Thyroid gland (tissue), 4 donors: ENCODE data around the gene TLX2. TPM values are rescaled to one million over a fixed set of nuclear protein-coding genes. Genes with fewer than 3 reads are reported as not detected.
"Not testable (repeated sequence)": the region's sequence is repeated elsewhere in the genome, so short reads cannot be mapped to it uniquely, and the experiment has no call there.

ENCODE experiments used
- DNase-seq, 2 donors: peaks; one replicate each; pipeline ENCODE4 v3.0.0-alpha.2; 2019
- H3K27ac ChIP-seq, 3 donors: fragments of 200-600 bp; sonication (generic); 1 replicate in 2 of 3; 2 replicates in 1 of 3; pipeline ENCODE4 v1.5.1; 2016 to 2019; ENCODE audit warnings: mild to moderate bottlenecking in 1 of 3, moderate library complexity in 1 of 3
- H3K27me3 ChIP-seq: fragments of 200-600 bp; sonication (generic); one replicate; pipeline ENCODE4 v1.5.1; 2019
- H3K36me3 ChIP-seq, 2 donors: fragments of 200-600 bp; sonication (generic); one replicate each; pipeline ENCODE4 v1.5.1; 2016 to 2019
- H3K4me1 ChIP-seq, 2 donors: fragments of 200-600 bp; sonication (generic); one replicate each; pipeline ENCODE4 v1.5.1; 2017 to 2019
- H3K4me3 ChIP-seq, 3 donors: fragments of 200-600 bp; sonication (generic); replicated peaks in 1 of 3; 1 replicate in 2 of 3; 2 replicates in 1 of 3; pipeline ENCODE4 v1.5.1; 2016; ENCODE audit warnings: mild to moderate bottlenecking in 1 of 3
- H3K9me3 ChIP-seq: fragments of 200-600 bp; sonication (generic); one replicate; pipeline ENCODE4 v1.5.1; 2017
- CTCF ChIP-seq, 6 experiments: fragments of 200-600 bp in 3 of 6; fragments of 450-650 bp in 3 of 6; sonication (generic) in 3 of 6; IDR thresholded peaks; one replicate each; pipeline ENCODE4 v1.5.1; 2016 to 2019; ENCODE audit warnings: antibody characterized with exemption in 6 of 6, mild to moderate bottlenecking in 2 of 6, inconsistent platforms in 1 of 6, moderate library complexity in 1 of 6
- POLR2A ChIP-seq, 2 donors: fragments of 450-650 bp; IDR thresholded peaks; one replicate each; pipeline ENCODE4 v1.6.1; 2017; ENCODE audit warnings: antibody characterized with exemption in 2 of 2, mild to moderate bottlenecking in 2 of 2, moderate library complexity in 1 of 2
- WGBS, 2 donors: methylation state at CpG; one replicate each; pipeline ENCODE4 v1.1.5; 2017; 5-methylcytosine and 5-hydroxymethylcytosine counted together
- intact Hi-C: fragments of 100-400 bp; cut with DNase I; formaldehyde crosslinking; loops from one replicate; pipeline ENCODE4 v1.15.1; 2023
- total RNA-seq, 4 donors: library from RNA; depleted of rRNA; stranded (reverse); fragments of >200 nt; gene quantifications; one replicate each; pipeline ENCODE4 v1.2.3, GENCODE V29; 2016

The TLX2 gene
- total RNA-seq, 4 donors from 2014 or later = not detected

DNA sequence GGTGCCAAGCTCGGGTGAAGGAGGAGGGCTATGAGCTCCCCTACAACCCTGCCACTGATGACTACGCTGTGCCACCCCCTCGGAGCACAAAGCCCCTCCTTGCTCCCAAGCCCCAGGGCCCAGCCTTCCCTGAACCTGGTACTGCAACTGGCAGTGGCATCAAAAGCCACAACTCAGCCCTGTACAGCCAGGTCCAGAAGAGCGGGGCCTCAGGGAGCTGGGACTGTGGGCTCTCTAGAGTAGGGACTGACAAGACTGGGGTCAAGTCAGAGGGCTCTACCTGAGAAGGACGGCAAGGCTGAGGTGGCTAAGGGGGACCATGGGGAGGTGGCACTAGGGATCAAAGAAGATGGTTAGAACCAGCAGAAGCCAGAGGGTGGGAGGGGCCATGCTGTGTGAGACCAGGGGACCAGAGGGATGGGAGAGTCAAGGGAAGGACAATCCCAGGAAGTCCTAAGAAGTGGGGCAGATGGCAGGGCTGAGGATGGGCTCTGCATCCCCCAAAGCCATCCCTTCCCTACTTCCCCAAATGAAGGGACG lies 42.7 kb downstream of the TLX2 start:
- Histone ChIP-seq H3K36me3 (peaks cover 0 to 6% of the 10 kb centered on the region in 2 donors), H3K4me1 (peaks cover 0 to 8% of the 10 kb centered on the region in 2 donors), H3K27me3 (no peaks in the 10 kb centered on the region), H3K4me3 (no peak overlapping the region), H3K27ac (no peak overlapping the region), H3K9me3 (no peaks in the 10 kb centered on the region)
- TF ChIP-seq POLR2A (IDR thresholded peaks at IDR 0.05) (no peak), CTCF (IDR thresholded peaks at IDR 0.05) (no peak)
- 98 to 99% methylated on average over 5 to 6 of the region's 6 CpGs for WGBS, 2 donors
- intact Hi-C loops = no loop called here
- DNase-seq = no peak

DNA sequence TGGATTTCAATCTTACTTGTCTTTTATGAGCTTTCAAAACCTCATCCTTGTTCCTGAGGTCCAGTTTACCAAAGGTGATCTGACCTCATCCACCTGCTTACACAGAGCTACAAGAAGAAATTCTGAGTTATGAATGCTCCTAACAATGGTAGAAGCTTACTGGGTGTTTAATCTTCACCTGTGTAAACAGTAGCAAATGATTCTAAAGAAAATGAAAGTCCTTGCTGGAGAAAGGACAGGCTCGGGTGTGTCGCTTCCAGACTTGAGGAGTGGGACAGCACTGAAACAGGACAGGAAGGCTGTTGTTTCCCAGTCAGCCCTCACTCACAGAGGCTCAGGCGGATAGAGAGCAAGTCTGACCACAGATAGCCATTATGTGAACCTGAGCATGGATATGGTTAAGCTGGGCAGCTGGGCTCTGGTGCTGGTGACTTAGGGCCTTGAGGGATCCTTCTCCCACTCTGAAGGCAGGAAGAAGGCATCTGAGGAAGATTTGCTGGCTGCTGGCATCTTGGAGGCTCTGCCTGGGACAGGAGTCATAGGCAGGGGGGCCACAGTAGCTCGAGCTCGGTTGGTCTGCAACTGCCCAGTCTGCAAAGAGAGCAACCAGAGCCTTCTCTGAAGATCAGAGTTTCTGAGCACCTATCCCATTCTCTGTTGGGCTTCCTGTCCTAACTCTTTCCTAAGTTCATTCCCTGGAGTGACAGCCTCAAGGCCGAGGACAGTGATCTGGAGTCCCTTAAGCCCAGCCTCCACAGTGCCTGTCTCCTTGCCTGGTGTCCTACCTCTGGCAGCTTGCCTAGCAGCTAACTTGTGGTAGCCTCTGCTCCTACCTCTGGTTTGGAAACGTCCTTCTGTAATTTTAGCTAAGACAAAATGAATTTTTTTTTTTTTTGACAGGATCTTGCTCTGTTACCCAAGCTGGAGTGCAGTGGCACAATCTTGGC lies 44.3 kb downstream of the TLX2 start:
- H3K4me1 ChIP-seq = peaks cover 0 to 8% of the 10 kb centered on the region in 2 donors
- no peaks in the 10 kb centered on the region for H3K9me3 ChIP-seq
- DNase-seq = no peak
- 68 to 75% methylated on average over 5 to 7 of the region's 7 CpGs for WGBS, 2 donors
- intact Hi-C loops = no loop called here
- no peaks in the 10 kb centered on the region for H3K27me3 ChIP-seq
- H3K27ac ChIP-seq = no peak overlapping the region
- no peak overlapping the region for H3K4me3 ChIP-seq
- TF ChIP-seq POLR2A (IDR thresholded peaks at IDR 0.05) (no peak), CTCF (IDR thresholded peaks at IDR 0.05) (no peak)
- peaks cover 0 to 6% of the 10 kb centered on the region in 2 donors for H3K36me3 ChIP-seq

GRCh38 chr2:74559912-74560311 lies 45.7 kb downstream of the TLX2 start:
- intact Hi-C loops = no loop called here
- no peak for DNase-seq
- Histone ChIP-seq H3K27ac (no peak overlapping the region), H3K4me3 (no peak overlapping the region), H3K36me3 (peaks cover 0 to 6% of the 10 kb centered on the region in 2 donors), H3K9me3 (no peaks in the 10 kb centered on the region), H3K27me3 (no peaks in the 10 kb centered on the region), H3K4me1 (peaks cover 0 to 8% of the 10 kb centered on the region in 2 donors)
- WGBS, 2 donors = 54 to 59% methylated on average over 5 of the region's 5 CpGs
- TF ChIP-seq CTCF (IDR thresholded peaks at IDR 0.05) (no peak), POLR2A (IDR thresholded peaks at IDR 0.05) (no peak)

DNA sequence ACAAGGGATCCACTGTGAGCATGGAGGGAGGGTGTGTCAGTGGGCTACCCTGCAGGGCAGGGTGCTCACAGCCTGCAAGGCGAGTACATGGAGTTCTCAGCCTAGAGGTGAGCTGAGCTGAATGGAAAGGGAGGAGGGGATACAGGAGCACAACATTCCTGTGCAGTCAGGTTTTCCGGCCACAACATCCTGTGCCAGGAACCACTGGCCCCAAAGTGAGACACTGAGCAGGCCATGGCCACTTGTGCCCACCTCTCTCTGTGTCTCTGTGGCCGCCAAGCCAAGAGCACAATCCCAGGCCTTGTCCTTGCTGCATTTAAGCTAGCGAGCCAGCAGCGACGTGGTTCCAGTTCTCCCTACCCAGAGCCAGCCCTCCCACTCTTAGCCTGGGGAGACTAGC lies 46.3 kb downstream of the TLX2 start:
- H3K36me3 ChIP-seq = peaks cover 0 to 6% of the 10 kb centered on the region in 2 donors
- peaks cover 0 to 2% of the 10 kb centered on the region in 2 donors for H3K4me1 ChIP-seq
- H3K4me3 ChIP-seq = no peak overlapping the region
- intact Hi-C loops = no loop called here
- no peaks in the 10 kb centered on the region for H3K27me3 ChIP-seq
- no peak for DNase-seq
- TF ChIP-seq POLR2A (IDR thresholded peaks at IDR 0.05) (no peak), CTCF (IDR thresholded peaks at IDR 0.05) (no peak)
- 68 to 72% methylated on average over 6 of the region's 6 CpGs for WGBS, 2 donors
- no peaks in the 10 kb centered on the region for H3K9me3 ChIP-seq
- H3K27ac ChIP-seq = no peak overlapping the region

GRCh38 chr2:74561022-74561421 lies 46.8 kb downstream of the TLX2 start:
- intact Hi-C loops = not testable (repeated sequence)

More at GRCh38 chr2:74561022-74561421, 46.8 kb downstream of the TLX2 start:
- H3K9me3 ChIP-seq, H3K27ac ChIP-seq, DNase-seq, H3K36me3 ChIP-seq, H3K4me3 ChIP-seq, H3K27me3 ChIP-seq, H3K4me1 ChIP-seq: not testable (repeated sequence)
- WGBS, 2 donors = 97 to 100% methylated on average over 1 of the region's 1 CpG
